ENCODE data around the gene HDAC9. TPM values are rescaled to one million over a fixed set of nuclear protein-coding genes. Genes with fewer than 3 reads are reported as not detected.

The HDAC9 gene
- total and polyA plus RNA-seq, 2 of the 13 experiments (the other 11 are each of a cell fraction or from before 2014, with no cell fraction given): 0.05 to 0.07 TPM

- FAIRE-seq: no peak
- no peak overlapping the region for H3K27ac ChIP-seq (ENCODE audit: extremely low read length, insufficient read depth, low read length)
- no peaks in the 10 kb centered on the region for H3K4me1 ChIP-seq (ENCODE audit: insufficient read depth, low read length)
- H3K9me3 ChIP-seq (ENCODE audit: low read length): no peaks in the 10 kb centered on the region
- ChIA-PET CTCF (ENCODE audit: low intra/inter-chr PET ratio, low total read pairs) (no interaction called here), POLR2A (no interaction called here)
- H4K20me1 ChIP-seq (ENCODE audit: insufficient read depth, low read length): no peaks in the 10 kb centered on the region
- in situ Hi-C loops (cut with HindIII; ENCODE audit: extremely low pct_ligation_motif_present, low pct_unique_long_range_greater_than_20kb): no loop called here
- no TSS peak for BruUV-seq (replicated peaks)
- H3K27me3 ChIP-seq (ENCODE audit: control insufficient read depth in 1 of 2, insufficient read depth in 2 of 2, low read length in 2 of 2): no peaks in the 10 kb centered on the region
- no peak overlapping the region for H3K4me3 ChIP-seq (replicated peaks in 1 of 3; ENCODE audit: insufficient read depth in 1 of 3, low read depth in 2 of 3, low read length in 3 of 3)
- H3K9ac ChIP-seq (ENCODE audit: insufficient read depth, low read depth, low read length): no peak overlapping the region
- intact Hi-C loops (cut with micrococcal nuclease; ENCODE audit: unreplicated experiment): no loop called here
- no peak for DNase-seq (ENCODE audit: low spot score)
- TF ChIP-seq ZNF280B (CRISPR knock-in tag; IDR thresholded peaks at IDR 0.05; ENCODE audit: borderline replicate concordance) (no peak), TAF15 (IDR thresholded peaks at IDR 0.05; ENCODE audit: low read depth, low read length, poor library complexity, severe bottlenecking) (no peak), BRCA1 (CRISPR knock-in tag; IDR thresholded peaks at IDR 0.05) (no peak), ZNF724P (CRISPR knock-in tag; IDR thresholded peaks at IDR 0.05; ENCODE audit: borderline replicate concordance) (no peak), PAX8 (CRISPR knock-in tag; IDR thresholded peaks at IDR 0.05; ENCODE audit: borderline replicate concordance) (no peak), GABPB1 (CRISPR knock-in tag; IDR thresholded peaks at IDR 0.05) (no peak), MAF1 (CRISPR knock-in tag; IDR thresholded peaks at IDR 0.05; ENCODE audit: borderline replicate concordance) (no peak)
- no peaks in the 10 kb centered on the region for H3K36me3 ChIP-seq (replicated peaks in 1 of 2; ENCODE audit: control insufficient read depth in 1 of 2, insufficient read depth in 2 of 2, low read length in 2 of 2)
- no peak for ATAC-seq
- 53% methylated on average over 2 of the region's 2 CpGs for WGBS (ENCODE audit: low lambda C conversion rate)
- no peaks in the 10 kb centered on the region for H3K79me2 ChIP-seq (ENCODE audit: insufficient read depth, low read length)
- H2AFZ ChIP-seq (ENCODE audit: low read length): no peak overlapping the region
- H3K4me2 ChIP-seq (ENCODE audit: low read depth, low read length): no peak overlapping the region
These were observed 87.8 kb downstream of the HDAC9 start for GRCh38 chr7:18583305-18583704.

GRCh38 chr7:18590241-18590640, 94.7 kb downstream of the HDAC9 start:
- intact Hi-C loops (cut with micrococcal nuclease; ENCODE audit: unreplicated experiment): no loop called here
- Histone ChIP-seq H3K9ac (ENCODE audit: insufficient read depth, low read depth, low read length) (no peak overlapping the region), H3K36me3 (replicated peaks in 1 of 2; ENCODE audit: control insufficient read depth in 1 of 2, insufficient read depth in 2 of 2, low read length in 2 of 2) (no peaks in the 10 kb centered on the region), H3K4me3 (replicated peaks in 1 of 3; ENCODE audit: insufficient read depth in 1 of 3, low read depth in 2 of 3, low read length in 3 of 3) (no peak overlapping the region), H4K20me1 (ENCODE audit: insufficient read depth, low read length) (no peaks in the 10 kb centered on the region), H3K79me2 (ENCODE audit: insufficient read depth, low read length) (no peaks in the 10 kb centered on the region), H3K4me1 (ENCODE audit: insufficient read depth, low read length) (no peaks in the 10 kb centered on the region), H3K27ac (ENCODE audit: extremely low read length, insufficient read depth, low read length) (no peak overlapping the region), H3K27me3 (ENCODE audit: control insufficient read depth in 1 of 2, insufficient read depth in 2 of 2, low read length in 2 of 2) (no peaks in the 10 kb centered on the region), H3K4me2 (ENCODE audit: low read depth, low read length) (no peak overlapping the region), H3K9me3 (ENCODE audit: low read length) (no peaks in the 10 kb centered on the region), H2AFZ (ENCODE audit: low read length) (peak overlapping the region; percentile 9)
- WGBS (ENCODE audit: low lambda C conversion rate): 13% methylated on average over 7 of the region's 7 CpGs
- in situ Hi-C loops (cut with HindIII; ENCODE audit: extremely low pct_ligation_motif_present, low pct_unique_long_range_greater_than_20kb): no loop called here
- no TSS peak for BruUV-seq (replicated peaks)
- FAIRE-seq (no peak), ATAC-seq (no peak), DNase-seq (ENCODE audit: low spot score) (no peak)
- ChIA-PET POLR2A (no interaction called here), CTCF (ENCODE audit: low intra/inter-chr PET ratio, low total read pairs) (interaction anchor here (1.5 kb wide), 1 partner anchor 1075 kb away, joined by 4 read pairs; no protein-coding TSS in a partner anchor)
- TF ChIP-seq NCOA2 (CRISPR knock-in tag; IDR thresholded peaks at IDR 0.05): no peak
- TF ChIP-seq ZNF337 (CRISPR knock-in tag; IDR thresholded peaks at IDR 0.05; ENCODE audit: borderline replicate concordance, low read depth): no peak
- TF ChIP-seq SP4 (CRISPR knock-in tag; IDR thresholded peaks at IDR 0.05): no peak
- TF ChIP-seq ZFP90 (CRISPR knock-in tag; IDR thresholded peaks at IDR 0.05; ENCODE audit: borderline replicate concordance): no peak
- no peak for TF ChIP-seq HIC2 (CRISPR knock-in tag; IDR thresholded peaks at IDR 0.05; ENCODE audit: low read depth)
- no peak for TF ChIP-seq ZNF333 (CRISPR knock-in tag; IDR thresholded peaks at IDR 0.05; ENCODE audit: borderline replicate concordance)
